Choroid plexus epithelial cell (primary cell): Measurements from ENCODE around the gene DLGAP1.
A peak's percentile ranks its signal among the peaks of the same experiment; 100 is the strongest.

Source experiments
- DNase-seq: peaks from one replicate; pipeline ENCODE4 v3.0.0-alpha.2; 2010; ENCODE audit warnings: low read depth
- H3K4me3 ChIP-seq: 2 replicates; pipeline ENCODE4 v1.5.1; 2011; ENCODE audit warnings: low read depth, mild to moderate bottlenecking, control low read depth, low read length, moderate library complexity
- TF ChIP-seq, protein P1 (sequence below): conservative IDR thresholded peaks from 2 replicates; pipeline ENCODE4 v1.5.1; 2011; ENCODE audit warnings: low read depth, mild to moderate bottlenecking, control low read depth, inconsistent platforms, low read length, moderate library complexity

DLGAP1 gene

DNA sequence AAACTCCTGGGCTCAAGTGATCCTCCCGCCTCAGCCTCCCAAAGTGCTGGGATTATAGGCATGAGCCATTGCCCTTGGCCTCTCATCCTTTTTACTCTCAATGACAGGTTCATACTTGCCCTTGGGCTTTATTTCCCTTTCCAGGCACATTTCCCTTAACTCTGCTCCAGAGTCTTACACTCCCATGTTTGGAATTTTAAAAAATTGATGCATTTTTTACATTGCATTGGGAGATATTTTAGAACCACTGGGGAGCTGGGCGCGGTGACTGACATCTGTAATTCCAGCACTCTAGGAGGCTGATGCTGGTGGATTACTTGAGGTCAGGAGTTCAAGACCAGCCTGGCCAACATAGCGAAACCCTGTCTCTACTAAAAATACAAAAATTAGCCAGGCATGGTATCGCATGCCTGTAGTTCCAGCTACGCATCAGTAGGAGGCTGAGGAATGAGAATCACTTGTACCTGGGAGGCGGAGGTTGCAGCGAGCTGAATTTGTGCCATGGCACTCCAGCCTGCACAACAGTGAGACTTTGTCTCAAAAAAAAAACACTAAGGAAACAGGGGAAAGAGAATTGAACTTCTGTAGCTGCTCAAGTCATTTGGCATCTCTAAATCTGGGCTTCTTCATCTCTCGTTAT lies 986.9 kb downstream of the DLGAP1 start:
- H3K4me3 ChIP-seq = no peak overlapping the region
- no peak for DNase-seq
- TF ChIP-seq, protein P1, sequence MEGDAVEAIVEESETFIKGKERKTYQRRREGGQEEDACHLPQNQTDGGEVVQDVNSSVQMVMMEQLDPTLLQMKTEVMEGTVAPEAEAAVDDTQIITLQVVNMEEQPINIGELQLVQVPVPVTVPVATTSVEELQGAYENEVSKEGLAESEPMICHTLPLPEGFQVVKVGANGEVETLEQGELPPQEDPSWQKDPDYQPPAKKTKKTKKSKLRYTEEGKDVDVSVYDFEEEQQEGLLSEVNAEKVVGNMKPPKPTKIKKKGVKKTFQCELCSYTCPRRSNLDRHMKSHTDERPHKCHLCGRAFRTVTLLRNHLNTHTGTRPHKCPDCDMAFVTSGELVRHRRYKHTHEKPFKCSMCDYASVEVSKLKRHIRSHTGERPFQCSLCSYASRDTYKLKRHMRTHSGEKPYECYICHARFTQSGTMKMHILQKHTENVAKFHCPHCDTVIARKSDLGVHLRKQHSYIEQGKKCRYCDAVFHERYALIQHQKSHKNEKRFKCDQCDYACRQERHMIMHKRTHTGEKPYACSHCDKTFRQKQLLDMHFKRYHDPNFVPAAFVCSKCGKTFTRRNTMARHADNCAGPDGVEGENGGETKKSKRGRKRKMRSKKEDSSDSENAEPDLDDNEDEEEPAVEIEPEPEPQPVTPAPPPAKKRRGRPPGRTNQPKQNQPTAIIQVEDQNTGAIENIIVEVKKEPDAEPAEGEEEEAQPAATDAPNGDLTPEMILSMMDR = peak; percentile 24

GRCh38 chr18:3466872-3467271 lies 988.2 kb downstream of the DLGAP1 start:
- no peak overlapping the region for H3K4me3 ChIP-seq
- no peak for DNase-seq
- TF ChIP-seq, protein P1 = no peak

GRCh38 chr18:3466045-3466444 lies 989.1 kb downstream of the DLGAP1 start:
- DNase-seq = peak; percentile 92

DNA sequence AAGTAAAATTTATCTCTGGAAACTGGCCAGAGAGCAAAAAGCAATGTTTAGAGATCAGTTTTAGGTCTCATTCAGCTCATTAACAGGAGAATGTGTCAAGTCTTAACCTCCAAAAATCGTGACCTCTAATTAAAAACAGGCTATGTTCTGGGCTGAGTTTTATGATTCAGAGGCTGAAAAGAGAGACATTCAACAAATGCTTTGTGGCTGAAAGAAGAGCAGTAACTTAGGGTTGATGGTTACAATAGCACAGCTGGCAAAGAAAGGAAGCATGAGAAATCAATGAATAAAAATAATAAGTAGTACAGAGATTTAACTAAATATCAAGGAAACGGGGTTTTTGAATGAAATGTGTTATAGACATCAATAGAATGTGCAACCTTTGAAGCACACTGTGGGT lies 992.1 kb downstream of the DLGAP1 start:
- peak; percentile 45 for DNase-seq
- no peak overlapping the region for H3K4me3 ChIP-seq
- TF ChIP-seq, protein P1 = no peak

More at GRCh38 chr18:3466045-3466444, 989.1 kb downstream of the DLGAP1 start:
- H3K4me3 ChIP-seq = no peak overlapping the region
- TF ChIP-seq, protein P1 = no peak

GRCh38 chr18:3461704-3462103 lies 993.4 kb downstream of the DLGAP1 start:
- no peak for DNase-seq
- TF ChIP-seq, protein P1 = no peak
- no peak overlapping the region for H3K4me3 ChIP-seq

- no peak for DNase-seq
- TF ChIP-seq, protein P1 = no peak
- H3K4me3 ChIP-seq = no peak overlapping the region
Observed at GRCh38 chr18:3460823-3461398, 994.2 kb downstream of the DLGAP1 start.
